ENCODE measurements around the gene SERAC1. TPM values are rescaled to one million over a fixed set of nuclear protein-coding genes. Genes with fewer than 3 reads are reported as not detected.

SERAC1 gene
- total RNA-seq, 1 experiment from 2014 or later: 7.6 TPM

- no peaks in the 10 kb centered on the region for H3K9me3 Mint-ChIP-seq
- 100% methylated on average over 1 of the region's 1 CpG for WGBS (ENCODE audit: extremely low coverage, insufficient read length, low lambda C conversion rate)
- no peak overlapping the region for H4K91ac ChIP-seq (ENCODE audit: insufficient read length, low read depth, low read length)
Observed at GRCh38 chr6:158131926-158132325, 36.1 kb downstream of the SERAC1 start.

More at GRCh38 chr6:158131926-158132325, 36.1 kb downstream of the SERAC1 start:
- H3K14ac ChIP-seq (ENCODE audit: insufficient read depth, low read length): no peak overlapping the region
- H3K4me2 ChIP-seq (ENCODE audit: insufficient read depth, insufficient read length, low read length): no peak overlapping the region
- no peak overlapping the region for H3K9ac ChIP-seq (ENCODE audit: extremely low read depth, insufficient read length, low read length)
- no peak overlapping the region for H3K4ac ChIP-seq (ENCODE audit: low read depth, low read length)
- no peak overlapping the region for H2BK5ac ChIP-seq (ENCODE audit: insufficient read length, low read length)
- no peaks in the 10 kb centered on the region for H3K4me1 ChIP-seq (ENCODE audit: insufficient read depth, low read length)
- no peaks in the 10 kb centered on the region for H3K27me3 ChIP-seq (ENCODE audit: insufficient read depth, low read length)
- no peak overlapping the region for H3K23ac ChIP-seq (ENCODE audit: insufficient read length, low read depth, low read length)
- Mint-ChIP-seq H3K27me3 (ENCODE audit: low read depth) (no peaks in the 10 kb centered on the region), H3K36me3 (ENCODE audit: insufficient read depth in 1 of 3, low read depth in 3 of 3) (no peaks in the 10 kb centered on the region; a peak in 2 of 7 replicates), H3K4me3 (no peak overlapping the region), H3K27ac (no peak overlapping the region), H3K4me1 (no peaks in the 10 kb centered on the region)
- no peak overlapping the region for H2BK15ac ChIP-seq (ENCODE audit: low read depth, low read length)
- no peak overlapping the region for H2AFZ ChIP-seq (ENCODE audit: low read length)
- H3K79me2 ChIP-seq (ENCODE audit: insufficient read depth, low read length): no peaks in the 10 kb centered on the region
- H4K20me1 ChIP-seq (ENCODE audit: control insufficient read depth, insufficient read depth, insufficient read length): no peaks in the 10 kb centered on the region
- TF ChIP-seq CTCF (conservative IDR thresholded peaks at IDR 0.05): peak; percentile 49; the same call in 2 of the 3 replicates
- H4K5ac ChIP-seq (ENCODE audit: insufficient read length, low read depth, low read length): no peak overlapping the region
- no peak overlapping the region for H2BK12ac ChIP-seq (ENCODE audit: insufficient read length, low read depth, low read length)
- H3K79me1 ChIP-seq (ENCODE audit: insufficient read depth, low read depth, low read length, poor library complexity, severe bottlenecking): no peaks in the 10 kb centered on the region
- H2BK120ac ChIP-seq (ENCODE audit: low read depth, low read length, poor library complexity, severe bottlenecking): no peak overlapping the region
- H3K9me3 ChIP-seq (ENCODE audit: control insufficient read depth, low read depth, low read length): no peaks in the 10 kb centered on the region
- no peak overlapping the region for H2BK20ac ChIP-seq (ENCODE audit: low read depth, low read length, poor library complexity, severe bottlenecking)
- H3T11ph ChIP-seq (ENCODE audit: low read length): no peak overlapping the region
- H2AK5ac ChIP-seq (ENCODE audit: insufficient read length, low read length): no peak overlapping the region
- no peak for DNase-seq
- H3K27ac ChIP-seq (ENCODE audit: insufficient read length, low read depth, low read length): no peak overlapping the region
- no peak overlapping the region for H3K56ac ChIP-seq (ENCODE audit: insufficient read length, low read depth, low read length)
- H3K23me2 ChIP-seq (ENCODE audit: insufficient read length, low read depth, low read length, poor library complexity, severe bottlenecking): no peaks in the 10 kb centered on the region
- H4K8ac ChIP-seq (replicated peaks; ENCODE audit: insufficient read length, low read depth, low read length): no peak overlapping the region
- no peak overlapping the region for H3K18ac ChIP-seq (ENCODE audit: insufficient read length, low read depth, low read length)

Data from H9 (cell line).